ENCODE measurements around the gene COPG1. TPM values are rescaled to one million over a fixed set of nuclear protein-coding genes. Genes with fewer than 3 reads are reported as not detected.
"Not testable (repeated sequence)": the region's sequence is repeated elsewhere in the genome, so short reads cannot be mapped to it uniquely, and the experiment has no call there.

Gene COPG1
- total RNA-seq, 3 donors from 2014 or later, result 144 to 163 (median 151) TPM

DNA sequence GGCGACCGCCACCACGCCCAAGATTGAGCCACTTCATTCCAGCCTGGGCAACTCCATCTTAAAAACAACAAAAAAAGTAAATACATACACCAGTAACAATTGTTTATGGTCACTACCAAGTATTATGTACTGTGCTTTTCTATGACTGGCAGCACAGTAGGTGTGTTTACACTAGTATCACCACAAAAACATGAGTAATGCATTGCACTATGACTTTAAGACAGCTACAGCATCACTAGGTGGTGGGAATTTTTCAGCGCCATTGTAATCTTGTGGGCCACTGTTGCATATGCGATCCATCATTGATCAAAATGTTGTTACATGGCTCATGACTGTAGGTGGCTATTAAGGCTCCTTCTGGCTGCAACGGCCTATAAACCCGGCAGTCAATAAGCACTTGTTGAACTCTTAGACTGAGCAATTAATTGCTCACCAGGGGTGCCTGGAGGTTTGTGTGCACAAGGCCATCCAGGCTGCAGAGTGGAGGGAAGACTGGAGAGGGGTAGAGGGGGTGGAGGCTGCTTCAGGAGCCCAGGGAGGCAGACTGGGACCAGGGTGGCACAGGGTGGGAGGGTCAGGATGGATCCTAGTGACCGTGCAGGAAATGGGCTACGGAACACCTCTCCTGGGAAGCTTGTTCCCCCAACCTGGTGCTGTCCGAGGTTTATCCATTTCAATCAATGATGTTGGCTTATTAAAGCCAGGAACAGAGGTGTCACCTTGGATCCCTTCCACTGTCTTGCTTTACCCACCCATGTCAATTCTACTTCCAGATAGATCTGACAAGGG, 17.9 kb upstream of the COPG1 start:
- peaks cover 18% of the 10 kb centered on the region for H3K4me1 Mint-ChIP-seq (ENCODE audit: low read depth)
- H3K4me3 Mint-ChIP-seq, result no peak overlapping the region

DNA sequence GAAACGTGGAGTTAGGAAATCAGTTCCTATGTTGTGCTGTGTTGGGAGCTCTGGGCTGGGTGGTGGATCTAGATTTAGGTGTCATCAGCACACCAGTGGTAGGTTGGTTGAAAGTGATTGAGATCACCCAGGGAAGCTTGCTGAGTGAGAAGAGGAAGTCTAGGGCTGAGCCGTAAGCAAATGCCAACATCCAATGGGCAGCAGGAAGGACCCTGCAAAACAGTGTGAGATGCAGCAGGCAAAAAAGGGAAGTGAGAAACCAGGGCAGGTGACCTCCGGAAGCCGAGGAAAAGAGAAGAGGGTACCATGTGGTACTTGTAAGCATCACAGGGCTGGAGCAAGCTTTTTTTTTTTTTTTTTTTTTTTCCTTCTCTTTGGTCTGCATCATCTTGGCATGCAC, 15.9 kb upstream of the COPG1 start:
- H3K36me3 Mint-ChIP-seq (ENCODE audit: insufficient read depth), result no peaks in the 10 kb centered on the region
- no peak for DNase-seq
- ATAC-seq, result no peak

More for the DNA sequence above, 17.9 kb upstream of the COPG1 start:
- no peak for DNase-seq
- Mint-ChIP-seq H3K9me3 (no peaks in the 10 kb centered on the region), H3K27me3 (ENCODE audit: low read depth) (no peaks in the 10 kb centered on the region), H3K36me3 (ENCODE audit: insufficient read depth) (no peaks in the 10 kb centered on the region)
- no peak for ATAC-seq

DNA sequence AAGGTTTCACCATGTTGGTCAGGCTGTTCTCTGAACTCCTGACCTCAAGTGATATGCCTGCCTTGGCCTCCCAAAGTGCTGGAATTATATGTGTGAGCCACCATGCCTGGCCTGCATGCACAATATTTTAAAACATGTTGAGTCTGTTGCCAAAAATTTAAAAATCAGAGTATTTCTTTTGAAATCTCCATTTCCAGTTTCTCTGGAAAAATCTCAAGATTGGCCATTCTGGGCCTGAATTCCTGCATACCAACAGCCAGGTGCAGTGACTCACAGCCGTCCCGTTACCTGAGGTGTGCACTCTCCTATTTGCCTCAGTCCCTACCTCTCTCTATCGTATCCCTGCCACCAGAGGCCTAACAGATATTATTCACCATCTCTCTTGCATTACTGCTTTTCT, 15.0 kb upstream of the COPG1 start:
- H3K4me3 Mint-ChIP-seq, result no peak overlapping the region
- no peaks in the 10 kb centered on the region for H3K36me3 Mint-ChIP-seq (ENCODE audit: insufficient read depth)
- H3K27me3 Mint-ChIP-seq (ENCODE audit: low read depth), result no peaks in the 10 kb centered on the region
- DNase-seq (no peak), ATAC-seq (no peak)
- no peaks in the 10 kb centered on the region for H3K9me3 Mint-ChIP-seq
- peaks cover 13% of the 10 kb centered on the region for H3K4me1 Mint-ChIP-seq (ENCODE audit: low read depth)

More for the DNA sequence above, 15.9 kb upstream of the COPG1 start:
- Mint-ChIP-seq H3K4me3 (no peak overlapping the region), H3K4me1 (ENCODE audit: low read depth) (peaks cover 9% of the 10 kb centered on the region), H3K27me3 (ENCODE audit: low read depth) (no peaks in the 10 kb centered on the region), H3K9me3 (no peaks in the 10 kb centered on the region)

DNA sequence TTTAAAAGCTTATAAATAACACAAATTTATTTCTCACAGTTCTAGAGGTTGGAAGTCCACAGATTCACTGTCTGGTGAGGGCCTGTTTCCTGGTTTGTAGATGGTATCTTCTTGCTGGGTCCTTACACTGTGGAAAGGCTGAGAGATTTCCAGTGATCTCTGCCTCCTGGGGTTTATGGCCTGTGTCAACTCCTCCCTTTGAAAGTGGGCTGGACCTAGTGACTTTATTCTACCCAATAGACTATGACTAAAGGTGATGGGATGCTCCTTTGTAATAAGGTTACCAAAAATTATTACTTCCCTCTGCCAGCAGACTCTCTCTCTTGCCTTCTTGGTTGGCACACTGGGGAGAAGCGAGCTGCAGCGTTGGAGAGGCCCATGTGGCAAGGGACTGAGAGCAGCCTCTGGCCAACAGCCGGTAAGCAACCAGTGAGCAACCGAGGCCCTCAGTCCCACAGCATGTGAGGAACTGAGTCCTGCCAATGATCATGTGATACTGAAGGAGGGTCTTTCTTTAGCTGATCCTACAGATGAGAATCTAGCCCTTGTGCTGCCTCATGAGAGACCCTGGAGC, 14.0 kb upstream of the COPG1 start:
- no peak for DNase-seq

DNA sequence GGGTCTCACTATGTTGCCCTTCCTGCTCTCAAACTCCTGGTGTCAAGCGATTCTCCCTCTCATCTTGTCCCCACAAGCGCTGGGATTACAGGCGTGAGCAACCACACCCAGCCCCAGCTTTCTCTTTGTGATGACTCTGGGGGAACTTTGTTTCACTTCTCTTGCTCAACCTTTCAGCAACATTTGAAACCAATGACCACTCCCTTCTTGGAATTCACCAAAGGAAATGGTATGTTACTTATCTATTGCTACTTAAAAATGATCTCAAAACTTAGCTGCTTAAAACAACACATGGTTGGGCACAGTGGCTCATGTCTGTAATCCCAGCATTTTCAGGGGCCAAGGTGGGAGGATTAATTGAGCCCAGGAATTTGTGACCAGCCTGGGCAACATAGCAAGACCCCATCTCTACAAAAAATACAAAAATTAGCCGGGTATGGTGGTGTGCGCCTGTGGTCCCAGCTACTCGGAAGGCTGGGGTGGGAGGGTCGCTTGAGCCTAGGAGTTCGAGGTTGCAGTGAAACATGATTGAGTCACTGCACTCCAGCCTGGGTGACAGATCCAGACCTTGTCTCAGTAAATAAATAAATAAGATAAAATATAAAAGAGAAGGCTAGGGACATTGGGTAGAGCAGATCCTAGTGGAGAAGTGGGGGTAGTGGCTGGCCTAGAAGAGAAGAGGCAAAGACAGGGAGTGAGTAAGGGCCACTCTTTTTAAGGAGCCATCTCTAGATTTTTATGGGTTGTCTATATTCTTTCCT, 10.3 kb upstream of the COPG1 start:
- DNase-seq, result no peak
- peak; percentile 70 to 79 for ATAC-seq
- peaks cover 13% of the 10 kb centered on the region for H3K4me1 Mint-ChIP-seq (ENCODE audit: low read depth)

More for the DNA sequence above, 14.0 kb upstream of the COPG1 start:
- no peak for ATAC-seq
- Mint-ChIP-seq H3K4me3 (no peak overlapping the region), H3K27me3 (ENCODE audit: low read depth) (no peaks in the 10 kb centered on the region), H3K4me1 (ENCODE audit: low read depth) (peaks cover 17% of the 10 kb centered on the region), H3K36me3 (ENCODE audit: insufficient read depth) (no peaks in the 10 kb centered on the region), H3K9me3 (no peaks in the 10 kb centered on the region)

DNA sequence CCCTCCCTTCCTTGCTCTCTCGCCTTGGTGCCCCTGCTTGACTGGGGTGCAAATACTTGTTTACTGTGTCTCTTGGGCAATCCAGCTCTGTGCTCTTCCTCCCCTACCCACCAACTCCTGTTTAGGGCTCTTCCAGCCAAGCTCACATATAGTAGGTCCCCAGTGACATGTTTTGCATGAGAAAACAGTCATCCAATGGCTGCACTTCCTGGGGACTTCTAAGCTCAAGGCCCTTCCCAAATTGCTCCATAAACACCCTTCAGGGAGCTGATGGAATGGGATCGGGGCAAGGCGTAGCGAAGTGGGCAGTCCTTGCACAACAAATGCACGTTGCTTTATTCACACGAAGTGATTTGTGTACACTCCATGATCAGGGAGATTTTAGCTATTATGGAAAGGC, 9.4 kb upstream of the COPG1 start:
- Mint-ChIP-seq H3K9me3 (no peaks in the 10 kb centered on the region), H3K27me3 (ENCODE audit: low read depth) (no peaks in the 10 kb centered on the region), H3K36me3 (ENCODE audit: insufficient read depth) (no peaks in the 10 kb centered on the region), H3K4me3 (no peak overlapping the region), H3K4me1 (ENCODE audit: low read depth) (peaks cover 13% of the 10 kb centered on the region)
- DNase-seq, result no peak
- no peak for ATAC-seq

More for the DNA sequence above, 10.3 kb upstream of the COPG1 start:
- H3K4me3 Mint-ChIP-seq, result no peak overlapping the region
- no peaks in the 10 kb centered on the region for H3K36me3 Mint-ChIP-seq (ENCODE audit: insufficient read depth)
- no peaks in the 10 kb centered on the region for H3K27me3 Mint-ChIP-seq (ENCODE audit: low read depth)
- no peaks in the 10 kb centered on the region for H3K9me3 Mint-ChIP-seq

DNA sequence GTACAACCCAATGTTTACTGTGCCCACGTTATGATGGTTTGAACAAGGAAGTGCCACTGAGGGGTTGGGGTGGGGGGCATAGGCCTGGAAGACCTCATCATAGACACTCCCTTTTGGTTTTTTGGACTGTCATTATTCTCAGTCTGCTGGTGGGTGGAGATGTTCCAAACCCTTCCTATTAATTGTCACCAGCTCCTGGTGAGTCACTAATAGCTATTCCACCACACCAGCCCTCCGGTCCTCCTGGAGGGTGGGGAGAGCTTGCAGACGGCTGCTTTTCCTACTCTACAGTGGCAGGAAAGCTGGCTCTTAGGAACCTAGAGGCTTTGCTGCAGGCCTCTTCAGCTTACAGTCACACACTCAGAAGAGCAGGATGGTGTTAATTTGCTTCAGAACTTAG, 9.0 kb upstream of the COPG1 start:
- Mint-ChIP-seq H3K4me3 (no peak overlapping the region), H3K27me3 (ENCODE audit: low read depth) (no peaks in the 10 kb centered on the region), H3K4me1 (ENCODE audit: low read depth) (peaks cover 16% of the 10 kb centered on the region), H3K9me3 (no peaks in the 10 kb centered on the region), H3K36me3 (ENCODE audit: insufficient read depth) (no peaks in the 10 kb centered on the region)
- no peak for DNase-seq
- no peak for ATAC-seq

DNA sequence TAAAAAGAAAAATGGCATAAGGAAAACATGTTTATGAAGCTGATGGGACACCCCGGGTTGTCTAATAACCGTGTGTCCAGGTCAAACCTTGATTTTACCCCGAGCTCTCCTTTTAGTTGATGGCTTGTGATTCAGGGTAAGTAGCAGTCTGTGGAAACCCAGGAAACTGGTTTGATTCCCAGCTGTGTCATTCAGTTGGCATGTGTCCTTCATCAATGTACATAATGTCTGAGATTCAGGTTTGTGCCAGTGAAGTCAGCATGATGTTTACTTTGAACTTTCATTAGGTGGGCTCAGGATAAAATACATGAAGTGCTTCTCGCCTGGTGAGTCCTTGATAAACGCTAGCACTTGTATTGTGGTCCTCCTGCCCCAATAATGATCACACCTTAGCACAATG, 4.3 kb upstream of the COPG1 start:
- no peak overlapping the region for H3K4me3 Mint-ChIP-seq
- no peaks in the 10 kb centered on the region for H3K27me3 Mint-ChIP-seq (ENCODE audit: low read depth)
- no peaks in the 10 kb centered on the region for H3K9me3 Mint-ChIP-seq
- ATAC-seq (no peak), DNase-seq (no peak)
- H3K36me3 Mint-ChIP-seq (ENCODE audit: insufficient read depth), result peaks cover under 1% of the 10 kb centered on the region
- peaks cover 23% of the 10 kb centered on the region for H3K4me1 Mint-ChIP-seq (ENCODE audit: low read depth)

DNA sequence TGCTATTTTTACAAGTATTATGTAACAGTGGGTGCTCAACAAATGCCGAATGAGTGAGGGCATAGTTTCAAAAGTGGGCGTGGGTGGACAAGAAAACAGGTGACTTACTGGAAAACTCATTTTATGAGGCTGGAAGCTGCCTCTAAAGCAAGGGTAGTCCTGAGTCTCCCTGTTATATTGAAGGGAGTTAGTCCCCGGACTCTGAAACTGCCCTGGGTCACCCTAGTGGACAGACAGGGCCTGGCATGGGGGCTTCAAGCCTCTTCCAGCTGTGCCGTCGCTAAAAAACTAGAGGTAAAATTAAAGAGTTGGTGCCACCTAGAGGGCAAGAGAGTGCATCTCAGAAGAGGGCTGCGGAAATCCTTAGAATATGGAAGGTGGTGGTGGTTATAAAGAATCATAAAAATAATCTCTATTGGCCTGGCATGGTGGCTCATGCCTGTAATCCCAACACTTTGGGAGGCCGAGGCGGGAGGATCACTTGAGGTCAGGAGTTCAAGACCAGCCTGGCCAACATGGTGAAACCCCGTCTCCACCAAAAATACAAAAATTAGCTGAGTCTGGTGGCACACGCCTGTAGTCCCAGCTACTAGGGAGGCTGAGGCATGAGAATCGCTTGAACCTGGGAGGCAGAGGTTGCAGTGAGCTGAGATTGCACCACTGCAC, 3.6 kb upstream of the COPG1 start:
- not testable (repeated sequence) for H3K27me3 Mint-ChIP-seq (ENCODE audit: low read depth); H3K9me3 Mint-ChIP-seq; H3K36me3 Mint-ChIP-seq (ENCODE audit: insufficient read depth); H3K4me3 Mint-ChIP-seq
- ATAC-seq, result peak; percentile 60 to 64
- peak; percentile 55 for DNase-seq
- H3K4me1 Mint-ChIP-seq (ENCODE audit: low read depth), result peaks cover 28% of the 10 kb centered on the region

DNA sequence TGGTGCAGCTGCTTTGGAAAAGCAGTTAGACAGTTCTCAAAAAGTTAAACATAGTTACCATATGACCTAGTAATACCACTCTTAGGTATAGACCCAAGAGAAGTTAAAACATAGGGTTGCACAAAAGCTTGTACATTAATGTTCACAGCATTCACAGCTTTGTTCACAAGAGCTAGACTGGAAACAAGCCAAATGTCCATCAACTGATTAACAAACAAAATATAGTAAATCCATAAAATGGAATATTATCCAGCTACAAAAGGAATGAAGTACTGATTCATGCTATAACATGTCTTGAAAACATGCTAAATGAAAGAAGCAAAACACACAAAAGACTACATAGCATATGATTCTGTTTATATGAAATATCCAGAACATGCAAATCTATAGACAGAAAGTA, 2.8 kb upstream of the COPG1 start:
- Mint-ChIP-seq H3K4me3 (no peak overlapping the region), H3K4me1 (ENCODE audit: low read depth) (peaks cover 28% of the 10 kb centered on the region), H3K36me3 (ENCODE audit: insufficient read depth) (peaks cover 6% of the 10 kb centered on the region), H3K27me3 (ENCODE audit: low read depth) (no peaks in the 10 kb centered on the region), H3K9me3 (no peaks in the 10 kb centered on the region)
- no peak for ATAC-seq
- DNase-seq, result no peak

DNA sequence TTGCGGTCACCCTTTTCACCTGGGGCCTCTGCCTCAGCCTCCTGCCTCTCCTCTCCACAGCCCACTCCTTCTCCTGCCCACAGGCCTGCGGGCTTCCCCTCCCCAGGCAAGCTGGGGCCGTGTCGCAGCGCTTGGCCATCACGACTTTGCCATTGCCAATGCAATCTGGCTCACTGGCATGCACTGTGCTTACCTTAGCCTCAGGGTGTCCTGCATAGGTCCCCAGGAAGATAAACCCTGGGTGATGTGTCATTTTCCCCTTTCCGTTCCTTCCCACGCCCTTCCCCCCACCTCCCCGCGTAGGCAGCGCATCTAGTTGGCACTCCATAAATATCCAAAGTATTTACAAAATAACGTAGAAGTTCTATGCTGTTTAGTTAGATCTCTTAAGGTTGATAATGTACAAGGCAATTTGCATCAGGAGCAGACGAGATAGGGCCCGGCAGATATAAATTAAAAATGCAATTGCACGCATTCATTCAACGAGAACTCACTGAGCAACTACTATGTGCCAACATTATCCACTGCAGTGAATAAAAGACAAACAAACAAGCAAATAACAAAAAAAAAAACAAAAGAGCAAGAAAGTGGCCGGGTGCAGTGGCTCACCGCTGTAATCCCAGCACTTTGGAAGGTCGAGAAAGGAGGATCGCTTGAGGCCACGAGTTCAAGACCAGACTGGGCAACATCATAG, 973 bp upstream of the COPG1 start:
- no peaks in the 10 kb centered on the region for H3K27me3 Mint-ChIP-seq (ENCODE audit: low read depth)
- peaks cover 32% of the 10 kb centered on the region for H3K4me1 Mint-ChIP-seq (ENCODE audit: low read depth)
- H3K36me3 Mint-ChIP-seq (ENCODE audit: insufficient read depth), result peaks cover 14% of the 10 kb centered on the region
- ATAC-seq, result no peak
- no peaks in the 10 kb centered on the region for H3K9me3 Mint-ChIP-seq
- peak overlapping the region; percentile 96 for H3K4me3 Mint-ChIP-seq
- DNase-seq, result no peak

DNA sequence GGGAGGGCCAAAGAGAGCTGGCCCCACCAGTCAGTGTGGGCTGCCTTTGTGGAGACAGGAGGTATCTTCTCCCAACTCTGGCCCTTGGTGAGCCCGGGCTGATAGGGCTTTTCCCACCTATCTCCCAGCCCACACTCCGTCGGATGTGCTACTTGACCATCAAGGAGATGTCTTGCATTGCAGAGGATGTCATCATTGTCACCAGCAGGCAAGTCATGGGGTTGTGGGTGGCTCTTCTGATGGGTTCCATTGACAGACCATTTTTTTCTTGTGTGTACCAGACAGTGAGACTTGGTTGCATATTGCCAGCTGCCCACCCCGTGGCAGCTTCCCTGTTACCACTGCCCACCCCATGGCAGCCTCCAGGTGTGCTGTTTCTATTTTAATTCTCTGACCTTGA, 3.3 kb downstream of the COPG1 start:
- DNase-seq, result no peak
- no peak for ATAC-seq
- H3K4me1 Mint-ChIP-seq (ENCODE audit: low read depth), result peaks cover 24% of the 10 kb centered on the region
- H3K36me3 Mint-ChIP-seq (ENCODE audit: insufficient read depth), result peaks cover 48% of the 10 kb centered on the region
- no peak overlapping the region for H3K4me3 Mint-ChIP-seq
- no peaks in the 10 kb centered on the region for H3K9me3 Mint-ChIP-seq
- H3K27me3 Mint-ChIP-seq (ENCODE audit: low read depth), result no peaks in the 10 kb centered on the region

DNA sequence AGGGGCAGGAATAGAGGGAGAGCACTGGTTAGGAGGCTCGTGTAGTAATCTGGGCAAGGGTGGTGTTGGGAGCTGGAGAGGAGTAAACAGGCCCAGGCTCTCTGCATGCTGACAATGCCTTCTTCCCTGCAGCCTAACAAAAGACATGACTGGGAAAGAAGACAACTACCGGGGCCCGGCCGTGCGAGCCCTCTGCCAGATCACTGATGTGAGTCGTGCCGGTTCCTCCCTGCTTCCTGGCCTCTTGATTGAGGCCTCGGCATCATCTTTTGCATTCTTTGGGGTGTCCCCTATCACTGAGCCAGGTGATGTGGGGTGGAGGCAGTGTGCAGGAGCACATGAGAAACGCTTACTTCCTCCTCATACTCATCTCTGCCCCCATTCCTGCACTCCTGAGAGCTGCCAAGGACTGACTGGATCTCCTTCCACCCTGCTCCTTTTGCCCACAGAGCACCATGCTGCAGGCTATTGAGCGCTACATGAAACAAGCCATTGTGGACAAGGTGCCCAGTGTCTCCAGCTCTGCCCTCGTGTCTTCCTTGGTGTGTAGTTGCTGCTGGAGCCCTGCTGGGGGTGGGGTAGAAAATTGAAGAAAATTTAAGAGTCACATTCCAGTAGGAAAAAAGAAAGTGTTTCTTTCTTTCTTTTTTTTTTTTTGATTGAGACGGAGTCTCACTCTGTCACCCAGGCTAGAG, 5.3 kb downstream of the COPG1 start:
- peaks cover 12% of the 10 kb centered on the region for H3K4me1 Mint-ChIP-seq (ENCODE audit: low read depth)
- no peaks in the 10 kb centered on the region for H3K9me3 Mint-ChIP-seq
- peaks cover 56% of the 10 kb centered on the region for H3K36me3 Mint-ChIP-seq (ENCODE audit: insufficient read depth)
- DNase-seq, result no peak
- no peak overlapping the region for H3K4me3 Mint-ChIP-seq
- no peak for ATAC-seq
- no peaks in the 10 kb centered on the region for H3K27me3 Mint-ChIP-seq (ENCODE audit: low read depth)
